RWPE1 (cell line): ENCODE results near the gene NPC2.

Experiments used
- CTCF ChIA-PET: fragments of 350-600 bp; sonication (Branson Sonifier 250); formaldehyde crosslinking; extraction: SDS; loops from one replicate; lab custom pipeline; 2021; lab: Yijun Ruan, JAX
- POLR2A ChIA-PET: fragments of 400-600 bp; formaldehyde crosslinking; extraction: SDS; loops from one replicate; lab custom pipeline; 2020; ENCODE audit warnings: antibody characterized with exemption; ENCODE audit not compliant: low non-redundant PET; lab: Yijun Ruan, JAX
- DNase-seq: peaks from one replicate; pipeline ENCODE4 v3.0.0; 2012; ENCODE audit warnings: low spot score
- H3K27ac ChIP-seq: fragments of 450-650 bp; 2 replicates; pipeline ENCODE4 v1.5.1; 2017
- TF ChIP-seq, protein P1 (sequence below): fragments of 450-650 bp; conservative IDR thresholded peaks from 2 replicates; pipeline ENCODE4 v1.5.1; 2017; ENCODE audit warnings: low read depth, mild to moderate bottlenecking

The NPC2 gene

DNA sequence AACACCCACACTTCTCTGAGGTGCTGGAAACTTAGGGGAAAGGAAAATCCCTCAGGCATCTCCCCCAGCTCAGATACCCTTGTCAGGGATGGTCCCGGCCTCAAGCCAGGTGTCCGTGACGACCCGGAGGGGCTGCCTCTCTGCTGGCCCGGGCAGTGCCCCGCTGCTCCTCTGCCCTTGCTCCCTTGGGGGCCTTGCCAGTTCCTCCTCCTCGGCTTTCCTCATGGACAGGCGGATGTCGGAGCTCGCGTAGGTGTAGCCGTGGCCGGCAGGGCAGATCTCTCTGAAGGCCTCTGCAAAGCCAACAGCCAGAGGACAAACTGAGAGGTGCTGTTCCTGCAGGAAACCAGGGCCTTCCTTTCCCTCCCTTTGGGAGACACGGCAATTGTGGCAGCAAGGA, 35.3 kb upstream of the NPC2 start:
- ChIA-PET CTCF (no interaction called here), POLR2A (interaction anchor here (0.6 kb wide), 1 partner anchor 472 kb away, joined by 5 read pairs; no protein-coding TSS in a partner anchor)
- no peak for DNase-seq
- H3K27ac ChIP-seq = peak overlapping the region; percentile 39
- TF ChIP-seq, protein P1, sequence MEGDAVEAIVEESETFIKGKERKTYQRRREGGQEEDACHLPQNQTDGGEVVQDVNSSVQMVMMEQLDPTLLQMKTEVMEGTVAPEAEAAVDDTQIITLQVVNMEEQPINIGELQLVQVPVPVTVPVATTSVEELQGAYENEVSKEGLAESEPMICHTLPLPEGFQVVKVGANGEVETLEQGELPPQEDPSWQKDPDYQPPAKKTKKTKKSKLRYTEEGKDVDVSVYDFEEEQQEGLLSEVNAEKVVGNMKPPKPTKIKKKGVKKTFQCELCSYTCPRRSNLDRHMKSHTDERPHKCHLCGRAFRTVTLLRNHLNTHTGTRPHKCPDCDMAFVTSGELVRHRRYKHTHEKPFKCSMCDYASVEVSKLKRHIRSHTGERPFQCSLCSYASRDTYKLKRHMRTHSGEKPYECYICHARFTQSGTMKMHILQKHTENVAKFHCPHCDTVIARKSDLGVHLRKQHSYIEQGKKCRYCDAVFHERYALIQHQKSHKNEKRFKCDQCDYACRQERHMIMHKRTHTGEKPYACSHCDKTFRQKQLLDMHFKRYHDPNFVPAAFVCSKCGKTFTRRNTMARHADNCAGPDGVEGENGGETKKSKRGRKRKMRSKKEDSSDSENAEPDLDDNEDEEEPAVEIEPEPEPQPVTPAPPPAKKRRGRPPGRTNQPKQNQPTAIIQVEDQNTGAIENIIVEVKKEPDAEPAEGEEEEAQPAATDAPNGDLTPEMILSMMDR = no peak

DNA sequence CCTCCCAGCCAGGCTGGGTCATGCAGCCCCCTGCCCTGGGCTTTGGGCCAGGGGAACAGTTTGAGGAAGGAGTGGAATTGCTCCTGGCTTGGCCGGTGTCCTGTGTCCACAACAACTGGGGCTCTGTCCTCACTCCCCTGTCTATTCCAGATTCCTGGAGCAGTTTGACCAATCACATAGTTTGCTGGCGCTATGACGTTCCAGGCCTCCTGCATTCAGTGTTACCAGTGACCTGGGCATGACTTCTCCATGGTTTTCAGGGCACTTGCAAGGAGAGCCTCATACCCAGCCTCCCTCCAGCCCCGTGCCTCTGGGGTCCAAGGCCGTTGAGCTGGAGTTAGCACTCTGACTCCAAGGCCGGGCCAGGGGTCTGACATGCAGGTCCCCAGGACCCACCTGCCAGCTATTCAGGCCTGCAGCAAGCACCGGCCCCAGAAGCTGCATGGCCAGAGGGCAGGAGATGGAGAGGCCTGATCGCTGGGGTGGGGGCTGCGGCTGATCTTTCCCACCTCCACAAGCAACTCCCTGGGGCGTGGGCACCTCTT, 34.7 kb upstream of the NPC2 start:
- DNase-seq = no peak
- peak overlapping the region; percentile 39 for H3K27ac ChIP-seq
- ChIA-PET CTCF (no interaction called here), POLR2A (interaction anchor here (0.6 kb wide), 1 partner anchor 472 kb away, joined by 5 read pairs; no protein-coding TSS in a partner anchor)
- TF ChIP-seq, protein P1 = no peak

DNA sequence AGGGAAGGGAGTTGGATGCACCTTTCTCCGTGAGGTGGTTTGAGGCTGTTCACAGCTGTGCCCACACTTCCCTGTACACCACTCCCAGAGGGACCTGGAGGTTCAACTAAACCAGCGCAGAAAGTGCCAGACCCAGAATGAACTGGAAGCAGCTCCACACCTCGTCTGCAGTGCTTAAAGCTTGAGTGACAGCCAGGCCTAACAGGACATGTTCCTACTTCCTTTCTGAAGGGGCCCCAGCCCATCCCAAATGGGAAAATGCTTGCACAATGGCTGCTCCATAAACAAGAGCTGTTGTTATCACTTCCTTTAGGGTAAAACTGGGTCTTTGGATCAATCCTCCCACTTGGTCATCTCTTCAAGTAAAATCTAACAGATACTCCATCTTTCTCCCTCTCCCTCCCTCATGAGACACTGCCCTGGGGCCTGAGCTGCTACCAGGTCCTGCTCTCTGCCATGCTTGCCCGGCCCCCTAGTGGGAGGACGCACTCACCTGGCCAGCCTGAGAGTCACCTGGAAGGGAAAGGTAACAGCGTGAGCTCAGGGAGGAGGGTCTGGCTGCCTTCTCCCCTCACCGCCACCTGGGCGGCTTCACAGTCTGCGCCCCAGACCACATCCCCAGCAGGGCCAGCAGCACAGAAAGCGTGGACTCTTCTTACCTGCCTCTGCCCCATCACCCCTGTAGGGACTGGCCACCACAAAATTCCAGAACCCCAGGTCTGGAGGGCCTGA, 33.9 kb upstream of the NPC2 start:
- CTCF ChIA-PET = interaction anchor here (0.6 kb wide), 1 partner anchor 111 kb away, joined by 3 read pairs; no protein-coding TSS in a partner anchor
- TF ChIP-seq, protein P1 = no peak
- H3K27ac ChIP-seq = peak overlapping the region; percentile 39
- POLR2A ChIA-PET = no interaction called here
- DNase-seq = no peak

DNA sequence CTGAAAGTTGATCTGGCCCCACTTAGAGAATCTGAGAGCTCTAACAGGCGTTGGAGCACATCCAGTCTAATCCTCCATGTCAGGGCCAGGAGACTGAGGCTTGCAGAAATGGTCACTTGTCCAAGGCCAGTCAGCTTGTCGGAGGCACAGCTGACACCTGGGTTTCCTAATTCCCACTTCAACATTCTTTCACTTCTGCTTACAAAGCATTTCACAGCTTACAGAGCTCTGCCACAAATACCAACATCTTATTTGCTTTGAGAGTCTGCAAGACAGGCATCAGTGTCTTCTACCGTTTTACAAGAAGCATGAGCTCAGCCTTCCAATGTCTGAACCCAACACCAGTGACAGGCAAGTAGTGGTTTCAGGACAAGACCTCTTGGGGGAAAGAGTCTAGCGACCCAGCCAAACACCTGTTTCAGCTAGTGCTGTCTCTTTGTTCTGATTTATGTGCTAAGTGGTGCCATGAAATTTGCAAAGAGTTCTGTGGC, 32.3 kb upstream of the NPC2 start:
- no peak for DNase-seq
- H3K27ac ChIP-seq = peak overlapping the region; percentile 46
- ChIA-PET POLR2A (interaction anchor here (0.6 kb wide), 1 partner anchor 165 kb away, joined by 8 read pairs; no protein-coding TSS in a partner anchor), CTCF (interaction anchor here (0.9 to 1.3 kb wide), 2 partner anchors 23 to 381 kb away, joined by 3 to 5 read pairs; no protein-coding TSS in a partner anchor)
- TF ChIP-seq, protein P1 = no peak

DNA sequence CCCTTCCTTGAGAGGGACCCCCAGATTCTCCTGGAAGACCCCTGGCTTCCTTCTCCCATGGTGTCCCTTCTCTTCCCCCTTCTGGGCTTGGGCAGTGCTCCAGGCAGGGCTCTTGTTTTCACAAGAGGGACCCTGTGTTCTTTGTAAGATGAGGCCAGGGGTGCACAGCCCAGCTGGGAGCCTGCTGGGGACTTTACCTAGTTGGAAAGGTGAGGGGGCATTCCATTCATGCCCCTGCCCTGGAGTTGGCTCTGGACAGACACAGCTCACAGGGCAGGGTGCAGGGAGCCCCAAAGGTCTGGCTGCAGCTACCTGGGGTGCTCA, 31.7 kb upstream of the NPC2 start:
- DNase-seq = no peak
- ChIA-PET CTCF (interaction anchor here (0.9 to 1.3 kb wide), 2 partner anchors 22 to 381 kb away, joined by 3 to 5 read pairs; no protein-coding TSS in a partner anchor), POLR2A (no interaction called here)
- H3K27ac ChIP-seq = peak overlapping the region; percentile 46
- TF ChIP-seq, protein P1 = no peak

DNA sequence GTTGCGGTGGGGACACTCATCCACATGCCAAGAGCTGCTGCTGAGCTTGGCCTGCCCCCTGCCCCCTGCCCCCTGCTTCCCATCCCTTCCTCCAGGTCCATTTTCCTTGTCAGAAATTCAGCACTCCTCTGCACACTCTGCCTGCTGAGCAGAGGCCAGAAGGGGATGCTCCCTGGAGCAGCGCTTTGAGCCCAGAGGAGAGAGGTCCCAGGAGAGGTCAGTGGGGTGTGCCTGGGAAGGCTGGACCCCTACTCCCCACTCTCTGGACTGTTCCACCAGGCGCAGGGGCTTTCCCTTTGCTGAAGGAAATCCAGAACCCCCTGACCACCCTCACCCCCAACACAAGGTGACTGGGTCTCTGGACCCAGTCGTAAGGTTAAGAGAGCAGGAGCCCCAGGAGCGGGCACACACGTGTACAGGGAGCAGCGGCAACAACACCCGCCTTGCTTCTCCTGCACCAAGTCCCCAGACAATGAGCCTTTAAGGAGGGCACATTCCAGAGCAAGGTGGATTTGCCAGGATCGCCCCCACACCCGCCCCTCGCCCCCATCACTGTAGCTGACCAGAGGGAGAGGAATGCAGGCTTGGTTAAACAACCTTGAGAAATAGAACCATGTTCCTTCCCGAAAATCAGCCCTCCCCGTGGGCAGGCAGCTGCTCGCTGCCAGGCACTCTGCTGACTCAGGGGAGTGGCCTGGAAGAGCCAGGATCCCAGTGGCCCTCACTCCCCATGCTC, 31.1 kb upstream of the NPC2 start:
- TF ChIP-seq, protein P1 = no peak
- ChIA-PET CTCF (interaction anchor here (1.3 kb wide), 1 partner anchor 22 kb away, joined by 5 read pairs; no protein-coding TSS in a partner anchor), POLR2A (no interaction called here)
- DNase-seq = no peak
- H3K27ac ChIP-seq = peak overlapping the region; percentile 46
